HG02884 (cell line): Measurements from ENCODE around the gene OR56A3.

Source experiments
- ATAC-seq: cut with Tn5 transposase; IDR thresholded peaks from one replicate; pipeline ENCODE4 v1.9.1; 2021; ENCODE audit warnings: mild to moderate bottlenecking, moderate library complexity; ENCODE audit not compliant: unreplicated experiment

The OR56A3 gene

DNA sequence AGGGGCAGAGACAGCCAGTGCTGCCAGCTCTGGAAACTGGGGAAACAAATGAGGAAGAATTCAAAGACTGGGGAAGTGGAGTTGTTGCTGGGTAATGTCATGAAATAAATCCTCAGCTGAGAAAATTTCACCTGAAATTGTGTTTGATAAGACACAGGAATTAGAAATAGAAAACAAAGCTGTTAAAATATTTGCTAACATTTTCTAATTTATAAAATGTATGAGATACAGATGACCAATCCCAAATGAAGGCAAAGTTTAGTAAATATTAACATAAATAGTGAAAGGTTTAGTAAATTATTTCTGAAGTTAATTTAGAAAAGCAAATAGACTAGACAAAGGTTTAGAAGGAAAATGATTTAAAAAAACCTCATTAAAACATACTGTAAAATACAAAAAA is 26.3 kb downstream of the OR56A3 start, which contains the start of gene OR56A5:
OR56A5 (minus strand) TSS at position 101 of the 400 bp plus-strand sequence; CDS start at position 101, 0 bp downstream.
- no peak for ATAC-seq

DNA sequence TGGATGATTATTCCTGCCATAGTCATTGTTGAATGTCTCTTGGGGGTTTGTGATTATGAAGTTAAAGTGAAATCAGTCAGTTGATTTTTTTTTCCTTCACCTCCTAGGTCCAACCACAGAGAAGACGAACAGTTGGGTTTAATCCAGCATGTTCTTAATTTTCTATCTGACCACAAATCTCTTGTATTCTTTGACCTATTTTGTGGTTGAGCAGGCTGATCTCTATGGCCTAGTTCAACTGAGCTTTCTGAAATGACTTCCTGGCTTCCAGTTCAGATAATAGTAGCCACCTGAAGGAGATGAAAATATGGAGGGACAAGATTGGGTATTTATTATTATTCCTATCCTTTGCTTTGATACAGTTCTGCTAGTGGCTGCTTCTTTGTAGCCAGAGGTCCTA is 31.5 kb downstream of the OR56A3 start:
- no peak for ATAC-seq

DNA sequence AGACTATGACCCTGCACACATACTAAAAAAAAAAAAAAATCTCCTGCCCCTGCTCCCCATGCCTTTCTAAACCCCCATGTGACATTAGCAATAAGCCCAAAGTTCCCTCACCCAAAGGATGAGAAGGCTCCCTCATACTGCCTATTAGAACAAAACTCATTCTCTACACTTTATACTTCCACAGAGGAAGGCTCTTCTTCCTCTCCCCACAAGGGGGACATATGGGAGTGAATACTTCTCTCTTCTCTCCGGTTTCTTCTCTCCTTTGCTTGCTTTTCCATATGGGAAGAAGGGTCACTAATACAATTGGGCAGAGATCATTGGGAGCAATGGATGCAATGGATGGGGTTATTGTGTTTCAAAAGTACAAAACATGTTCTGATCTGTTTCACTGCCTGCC is 41.4 kb downstream of the OR56A3 start:
- ATAC-seq, result no peak

- no peak for ATAC-seq
These were observed 44.8 kb downstream of the OR56A3 start, which contains the start of gene OR52L1 for GRCh38 chr11:5986885-5987284. Gene OR52L1, minus strand, starts transcription at chr11:5986985. Its CDS starts 55 bp downstream, at chr11:5986930.

- ATAC-seq, result no peak
These were observed 47.2 kb downstream of the OR56A3 start for GRCh38 chr11:5989203-5989602.

- ATAC-seq, result no peak
These were observed 50.1 kb downstream of the OR56A3 start for GRCh38 chr11:5992150-5992549.

- ATAC-seq, result no peak
These were observed 50.7 kb downstream of the OR56A3 start for GRCh38 chr11:5992604-5993251.

DNA sequence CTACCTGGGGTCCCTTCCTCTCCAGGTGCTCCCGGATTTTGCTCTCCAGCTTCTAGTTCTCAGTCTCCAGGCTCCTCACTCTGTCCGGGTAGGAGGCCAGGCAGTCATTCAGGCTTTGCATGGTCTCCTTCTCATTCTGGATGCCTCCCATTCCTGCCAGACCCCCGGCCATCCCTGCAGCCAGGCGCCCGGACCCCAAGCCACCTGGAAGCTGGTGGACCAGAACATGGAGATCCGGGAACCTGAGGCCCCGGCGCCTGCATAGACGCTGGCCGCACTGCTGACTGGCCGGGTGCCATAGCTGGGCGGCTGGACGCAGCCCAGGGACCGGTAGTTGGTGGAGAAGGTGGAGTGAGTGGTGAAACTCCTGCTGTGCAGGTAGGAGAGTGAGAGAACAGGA is 52.7 kb downstream of the OR56A3 start:
- no peak for ATAC-seq
